Keratinocyte (primary cell): Measurements from ENCODE around the gene TUBB4B. TPM values are rescaled to one million over a fixed set of nuclear protein-coding genes. Genes with fewer than 3 reads are reported as not detected.

Source experiments
- DNase-seq: peaks from one replicate; pipeline ENCODE4 v3.0.0-alpha.2; 2011; ENCODE audit warnings: low read depth, missing footprints, low spot score
- FAIRE-seq: peaks from 2 replicates; lab custom pipeline; 2011; peaks lifted over from hg19 to GRCh38; lab: Jason Lieb, UNC
- H2AFZ ChIP-seq: 2 replicates; pipeline ENCODE4 v1.6.0; 2012; ENCODE audit warnings: low read length, control low read depth, inconsistent platforms; ENCODE audit not compliant: control insufficient read depth
- H3K27ac ChIP-seq: 2 replicates; pipeline ENCODE4 v1.5.1; 2011; ENCODE audit warnings: low read length; ENCODE audit not compliant: control insufficient read depth, insufficient read depth
- H3K27me3 ChIP-seq: 3 replicates; pipeline ENCODE4 v1.6.0; 2011; ENCODE audit warnings: low read length; ENCODE audit not compliant: control insufficient read depth, insufficient read depth; ENCODE audit errors: extremely low read depth
- H3K36me3 ChIP-seq, 2 experiments: 2 replicates in 1 of 2; 3 replicates in 1 of 2; pipeline ENCODE4 v1.5.1; 2011; ENCODE audit warnings: low read length in 2 of 2, mild to moderate bottlenecking in 1 of 2; ENCODE audit not compliant: control insufficient read depth in 2 of 2, insufficient read depth in 2 of 2; ENCODE audit errors: extremely low read depth in 1 of 2
- H3K4me1 ChIP-seq: 3 replicates; pipeline ENCODE4 v1.5.1; 2011; ENCODE audit warnings: low read length; ENCODE audit not compliant: control insufficient read depth, insufficient read depth; ENCODE audit errors: extremely low read depth
- H3K4me2 ChIP-seq: 3 replicates; pipeline ENCODE4 v1.6.0; 2011; ENCODE audit warnings: low read depth, low read length; ENCODE audit not compliant: control insufficient read depth, insufficient read depth; ENCODE audit errors: extremely low read depth
- H3K4me3 ChIP-seq, 3 experiments: fragments of 200-600 bp in 1 of 3; sonication (generic) in 1 of 3; 2 replicates in 2 of 3; 3 replicates in 1 of 3; pipeline ENCODE4 v1.5.1; 2011 to 2016; ENCODE audit warnings: low read length in 3 of 3, mild to moderate bottlenecking in 3 of 3, control low read depth in 2 of 3, inconsistent platforms in 1 of 3, low read depth in 1 of 3, mixed read lengths in 1 of 3, mixed run types in 1 of 3, moderate library complexity in 1 of 3; ENCODE audit not compliant: control insufficient read depth in 2 of 3, insufficient read depth in 2 of 3; ENCODE audit errors: extremely low read depth in 1 of 3
- H3K79me2 ChIP-seq: 2 replicates; pipeline ENCODE4 v1.6.0; 2012; ENCODE audit warnings: low read length; ENCODE audit not compliant: control insufficient read depth, insufficient read depth
- H3K9ac ChIP-seq: 3 replicates; pipeline ENCODE4 v1.6.0; 2011; ENCODE audit warnings: low read length; ENCODE audit not compliant: control insufficient read depth, insufficient read depth; ENCODE audit errors: extremely low read depth
- H3K9me1 ChIP-seq: 3 replicates; pipeline ENCODE4 v1.6.0; 2011; ENCODE audit warnings: low read length; ENCODE audit not compliant: control insufficient read depth, insufficient read depth; ENCODE audit errors: extremely low read depth
- H3K9me3 ChIP-seq: 2 replicates; pipeline ENCODE4 v1.5.1; 2012; ENCODE audit warnings: low read depth, low read length; ENCODE audit not compliant: control insufficient read depth
- H4K20me1 ChIP-seq: 3 replicates; pipeline ENCODE4 v1.6.0; 2011; ENCODE audit warnings: low read length; ENCODE audit not compliant: control insufficient read depth, insufficient read depth; ENCODE audit errors: extremely low read depth
- CTCF ChIP-seq, 3 experiments: IDR thresholded peaks in 1 of 3; conservative IDR thresholded peaks in 1 of 3; optimal IDR thresholded peaks in 1 of 3; 2 replicates in 2 of 3; 3 replicates in 1 of 3; pipeline versions ENCODE3 to v1.5.1; 2011; ENCODE audit warnings: low read length in 3 of 3, mild to moderate bottlenecking in 3 of 3, moderate library complexity in 2 of 3, control low read depth in 1 of 3, inconsistent platforms in 1 of 3; ENCODE audit not compliant: insufficient read depth in 2 of 3; ENCODE audit errors: extremely low read depth in 1 of 3
- EZH2 ChIP-seq: IDR thresholded peaks from one replicate; pipeline ENCODE4 v1.6.1; 2012; ENCODE audit warnings: inconsistent platforms, mild to moderate bottlenecking, low read length, moderate library complexity
- dilution Hi-C: fragments of 300-500 bp; cut with MboI; formaldehyde crosslinking; loops from one replicate; pipeline ENCODE4 v1.7.0; 2020; ENCODE audit warnings: low sequenced_read_pairs; ENCODE audit not compliant: extremely low pct_ligation_motif_present
- polyA plus RNA-seq, 5 experiments: library from polyadenylated mRNA; depleted of rRNA in 3 of 5; stranded (reverse) in 3 of 5; stranded (forward) in 1 of 5; unstranded in 1 of 5; fragments of >200 nt; gene quantifications; 1 replicate in 1 of 5; 2 replicates in 3 of 5; 3 replicates in 1 of 5; pipeline versions ENCODE4 v1.2.1 to v1.2.3, GENCODE V29; 2011 to 2012; ENCODE audit warnings: missing spikeins in 2 of 5, low read depth in 1 of 5, low replicate concordance in 1 of 5

The TUBB4B gene
- polyA plus RNA-seq, 1 donor (not counting 4 experiments of a cell fraction or from before 2014, with no cell fraction given): 440 TPM

GRCh38 chr9:137265496-137266161 lies 24.5 kb downstream of the TUBB4B start:
- Histone ChIP-seq H3K9ac (no peak overlapping the region), H3K4me3 (no peak overlapping the region), H3K9me1 (no peaks in the 10 kb centered on the region), H4K20me1 (peaks cover 6% of the 10 kb centered on the region), H3K27me3 (no peaks in the 10 kb centered on the region), H3K36me3 (peaks cover 26 to 34% of the 10 kb centered on the region in 2 experiments), H2AFZ (no peak overlapping the region), H3K4me2 (no peak overlapping the region), H3K4me1 (no peaks in the 10 kb centered on the region), H3K27ac (no peak overlapping the region), H3K79me2 (peaks cover 4% of the 10 kb centered on the region), H3K9me3 (no peaks in the 10 kb centered on the region)
- dilution Hi-C loops: no loop called here
- FAIRE-seq: no peak
- DNase-seq: no peak
- TF ChIP-seq CTCF (optimal IDR thresholded peaks at IDR 0.05 in 1 of 3, IDR thresholded peaks at IDR 0.05 in 1 of 3, conservative IDR thresholded peaks at IDR 0.05 in 1 of 3; ENCODE audit: extremely low read depth in 1 of 3, insufficient read depth in 2 of 3, low read length in 3 of 3): no peak
- TF ChIP-seq EZH2: no peak

- Histone ChIP-seq H3K9me3 (no peaks in the 10 kb centered on the region), H3K27me3 (no peaks in the 10 kb centered on the region), H3K27ac (no peak overlapping the region), H3K4me1 (no peaks in the 10 kb centered on the region), H2AFZ (no peak overlapping the region), H3K4me2 (no peak overlapping the region), H3K9ac (no peak overlapping the region), H3K36me3 (peaks cover 32 to 34% of the 10 kb centered on the region in 2 experiments), H4K20me1 (peaks cover 6% of the 10 kb centered on the region), H3K79me2 (peaks cover 4% of the 10 kb centered on the region), H3K9me1 (no peaks in the 10 kb centered on the region), H3K4me3 (no peak overlapping the region)
- dilution Hi-C loops: no loop called here
- DNase-seq (no peak), FAIRE-seq (no peak)
- TF ChIP-seq CTCF (optimal IDR thresholded peaks at IDR 0.05 in 1 of 3, IDR thresholded peaks at IDR 0.05 in 1 of 3, conservative IDR thresholded peaks at IDR 0.05 in 1 of 3; ENCODE audit: extremely low read depth in 1 of 3, insufficient read depth in 2 of 3, low read length in 3 of 3): no peak
- TF ChIP-seq EZH2: no peak
Measured at GRCh38 chr9:137266162-137266527, 25.1 kb downstream of the TUBB4B start.
